GM12878 (cell line): Measurements from ENCODE around the gene HS6ST3. TPM values are rescaled to one million over a fixed set of nuclear protein-coding genes. Genes with fewer than 3 reads are reported as not detected.

Experiments used
- ATAC-seq: fragments of 200-7000 bp; cut with Tn5 transposase; 3 replicates; pipeline ENCODE4 v1.9.1; 2020; ENCODE audit warnings: mild to moderate bottlenecking, moderate library complexity
- BruUV-seq: library from RNA; stranded (reverse); fragments of 400-500 nt; replicated peaks from 2 replicates; lab custom pipeline; 2021; lab: Mats Ljungman, UMichigan
- CTCF ChIA-PET: fragments of 300-600 bp; sonication (Branson Sonifier 250); formaldehyde crosslinking; extraction: SDS; loops from one replicate; lab custom pipeline; 2021; ENCODE audit warnings: inconsistent platforms; lab: Yijun Ruan, JAX
- POLR2A ChIA-PET: fragments of 350-600 bp; formaldehyde crosslinking; extraction: SDS; loops from one replicate; lab custom pipeline; 2021; ENCODE audit warnings: inconsistent platforms; lab: Charles Lee
- RAD21 ChIA-PET: fragments of 300-600 bp; sonication (Branson Sonifier 250); formaldehyde crosslinking; loops from one replicate; lab custom pipeline; 2023; ENCODE audit warnings: antibody characterized with exemption; ENCODE audit not compliant: unreplicated experiment; lab: Charles Lee
- SMC1A ChIA-PET: fragments of 300-600 bp; sonication (Branson Sonifier 250); formaldehyde crosslinking; loops from one replicate; lab custom pipeline; 2023; ENCODE audit not compliant: unreplicated experiment, uncharacterized antibody; lab: Charles Lee
- DNase-seq: peaks from one replicate; pipeline ENCODE4 v3.0.0-alpha.2; 2011; ENCODE audit warnings: low read depth, low spot score
- FAIRE-seq: peaks from 3 replicates; lab custom pipeline; 2011; peaks lifted over from hg19 to GRCh38; lab: Jason Lieb, UNC
- H2AFZ ChIP-seq: 2 replicates; pipeline ENCODE4 v1.6.0; 2011; ENCODE audit warnings: low read depth, low read length, control low read depth; ENCODE audit not compliant: control insufficient read depth
- H3K27ac ChIP-seq: 2 replicates; pipeline ENCODE4 v1.5.1; 2011; ENCODE audit warnings: control low read depth; ENCODE audit not compliant: control insufficient read depth, insufficient read depth
- H3K27me3 ChIP-seq, 2 experiments: replicated peaks in 1 of 2; 2 replicates each; pipeline versions ENCODE4 v1.6.0 to v1.6.1; 2011; ENCODE audit warnings: low read length in 1 of 2; ENCODE audit not compliant: control insufficient read depth in 2 of 2, insufficient read depth in 2 of 2
- H3K36me3 ChIP-seq, 2 experiments: 2 replicates each; pipeline ENCODE4 v1.5.1; 2011; ENCODE audit warnings: low read length in 1 of 2; ENCODE audit not compliant: control insufficient read depth in 2 of 2, insufficient read depth in 2 of 2
- H3K4me1 ChIP-seq: 2 replicates; pipeline ENCODE4 v1.6.1; 2011; ENCODE audit warnings: mild to moderate bottlenecking, low read length, moderate library complexity, mixed read lengths; ENCODE audit not compliant: control insufficient read depth, insufficient read depth
- H3K4me2 ChIP-seq: 2 replicates; pipeline ENCODE4 v1.6.0; 2011; ENCODE audit warnings: control low read depth; ENCODE audit not compliant: control insufficient read depth, insufficient read depth
- H3K4me3 ChIP-seq: fragments of 200-600 bp; sonication (generic); 2 replicates; pipeline ENCODE4 v1.5.1; 2016
- H3K79me2 ChIP-seq: 2 replicates; pipeline ENCODE4 v1.6.0; 2011; ENCODE audit warnings: low read length; ENCODE audit not compliant: control insufficient read depth, insufficient read depth
- H3K9ac ChIP-seq: 2 replicates; pipeline ENCODE4 v1.8.0; 2011; ENCODE audit warnings: low read length, control low read depth, mixed read lengths; ENCODE audit not compliant: control insufficient read depth, insufficient read depth
- H3K9me3 ChIP-seq: replicated peaks from 3 replicates; pipeline ENCODE4 v1.5.1; 2011; ENCODE audit warnings: mild to moderate bottlenecking, low read length; ENCODE audit not compliant: control insufficient read depth, insufficient read depth
- H4K20me1 ChIP-seq: 2 replicates; pipeline ENCODE4 v1.6.0; 2011; ENCODE audit not compliant: control insufficient read depth, insufficient read depth
- ATF3 ChIP-seq: IDR thresholded peaks from 2 replicates; pipeline ENCODE4 v1.6.1; 2011; ENCODE audit warnings: low read depth, mild to moderate bottlenecking, low read length, moderate library complexity, borderline replicate concordance; ENCODE audit errors: extremely low read depth
- ATF7 ChIP-seq: fragments of 450-650 bp; IDR thresholded peaks from 2 replicates; pipeline ENCODE4 v1.6.1; 2016; ENCODE audit warnings: low read depth, mild to moderate bottlenecking
- BHLHE40 ChIP-seq, 2 experiments: fragments of 450-650 bp in 1 of 2; IDR thresholded peaks; 2 replicates each; pipeline ENCODE4 v1.6.1; 2011 to 2017; ENCODE audit warnings: low read depth in 2 of 2, borderline replicate concordance in 1 of 2, improper control_type of control experiment in 1 of 2, low read length in 1 of 2, mild to moderate bottlenecking in 1 of 2
- HCFC1 ChIP-seq: fragments of 150-350 bp; IDR thresholded peaks from 2 replicates; pipeline ENCODE4 v1.6.1; 2014; ENCODE audit warnings: low read length
- HDAC2 ChIP-seq: fragments of 200-600 bp; sonication (generic); IDR thresholded peaks from 2 replicates; pipeline ENCODE4 v1.6.1; 2017
- KLF5 ChIP-seq: fragments of 450-650 bp; IDR thresholded peaks from 2 replicates; pipeline ENCODE4 v1.6.1; 2014; ENCODE audit warnings: mild to moderate bottlenecking; ENCODE audit not compliant: partially characterized antibody
- MYB ChIP-seq: fragments of 150-350 bp; IDR thresholded peaks from 2 replicates; pipeline ENCODE4 v1.6.1; 2014; ENCODE audit warnings: mild to moderate bottlenecking, low read depth, low read length, borderline replicate concordance
- MYC ChIP-seq: IDR thresholded peaks from 2 replicates; pipeline ENCODE4 v1.6.1; 2011; ENCODE audit warnings: mild to moderate bottlenecking, low read length, moderate library complexity, inconsistent platforms; ENCODE audit not compliant: insufficient read depth, insufficient replicate concordance, insufficient read length, severe bottlenecking
- NBN ChIP-seq: fragments of 450-650 bp; IDR thresholded peaks from 2 replicates; pipeline ENCODE4 v1.6.1; 2016
- NFYA ChIP-seq: IDR thresholded peaks from 2 replicates; pipeline ENCODE4 v1.6.1; 2011; ENCODE audit warnings: low read depth, mild to moderate bottlenecking, low read length, improper control_type of control experiment, borderline replicate concordance
- NR2C2 ChIP-seq: IDR thresholded peaks from 2 replicates; pipeline ENCODE4 v1.6.1; 2011; ENCODE audit warnings: borderline replicate concordance, low read depth; ENCODE audit not compliant: control insufficient read depth, insufficient read length
- PML ChIP-seq: IDR thresholded peaks from 2 replicates; pipeline ENCODE4 v1.6.1; 2012; ENCODE audit warnings: low read length, inconsistent platforms
- POLR2AphosphoS2 ChIP-seq: IDR thresholded peaks from 2 replicates; pipeline ENCODE4 v1.6.1; 2011; ENCODE audit warnings: low read depth, mild to moderate bottlenecking, low read length, improper control_type of control experiment, moderate library complexity
- SUPT20H ChIP-seq: IDR thresholded peaks from 2 replicates; pipeline ENCODE4 v1.6.1; 2011; ENCODE audit warnings: low read depth, mild to moderate bottlenecking, low read length, moderate library complexity, borderline replicate concordance; ENCODE audit not compliant: control insufficient read depth
- ZNF274 ChIP-seq: IDR thresholded peaks from one replicate; pipeline ENCODE4 v1.8.0; 2011; ENCODE audit not compliant: insufficient read length, insufficient read depth
- ZNF592 ChIP-seq: fragments of 450-650 bp; IDR thresholded peaks from 2 replicates; pipeline ENCODE4 v1.6.1; 2017; ENCODE audit warnings: mild to moderate bottlenecking, moderate library complexity
- WGBS: methylation state at CpG from one replicate; pipeline ENCODE4 v1.1.6; 2016; ENCODE audit warnings: low lambda C conversion rate; ENCODE audit not compliant: insufficient replicate concordance, insufficient coverage; ENCODE audit errors: missing lambda C conversion rate; 5-methylcytosine and 5-hydroxymethylcytosine counted together
- in situ Hi-C: fragments of 300-500 bp; cut with MboI; formaldehyde crosslinking; loops from 9 replicates; pipeline ENCODE4 v1.14.3; 2018; ENCODE audit warnings: mixed read lengths
- intact Hi-C: fragments of 100-400 bp; cut with micrococcal nuclease; formaldehyde crosslinking; loops from one replicate; pipeline ENCODE4 v1.14.2; 2022; ENCODE audit not compliant: unreplicated experiment
- polyA plus RNA-seq, 11 experiments: library from polyadenylated mRNA; depleted of rRNA in 4 of 11; unstranded in 6 of 11; stranded (reverse) in 5 of 11; fragments of >200 nt; fragmentation: Nextera tagmentation in 4 of 11; fragmentation: Illumina TruSeq in 1 of 11; extraction: Ambion mirVana in 4 of 11; extraction: Trizol in 1 of 11; gene quantifications; 1 replicate in 1 of 11; 2 replicates in 10 of 11; pipeline versions ENCODE4 v1.2.1 to v1.2.3, GENCODE V29; 2011 to 2016; ENCODE audit warnings: inconsistent platforms in 2 of 11, missing spikeins in 2 of 11, low read depth in 1 of 11
- total RNA-seq, 4 experiments: library from RNA; depleted of rRNA in 3 of 4; stranded (reverse); fragments of >200 nt in 3 of 4; fragmentation: Illumina TruSeq in 1 of 4; extraction: Trizol in 1 of 4; gene quantifications; 2 replicates each; pipeline versions ENCODE4 v1.2.1 to v1.2.3, GENCODE V29; 2013 to 2021
- TF ChIP-seq, protein P1 (sequence below): fragments of 150-350 bp; IDR thresholded peaks from 2 replicates; pipeline ENCODE4 v1.6.1; 2014; ENCODE audit warnings: mild to moderate bottlenecking, low read depth, low read length

Gene HS6ST3
- total and polyA plus RNA-seq, 10 of the 15 experiments (the other 5 are each of a cell fraction or from before 2014, with no cell fraction given), result under 0.01 to 2.9 TPM; not detected in 8

DNA sequence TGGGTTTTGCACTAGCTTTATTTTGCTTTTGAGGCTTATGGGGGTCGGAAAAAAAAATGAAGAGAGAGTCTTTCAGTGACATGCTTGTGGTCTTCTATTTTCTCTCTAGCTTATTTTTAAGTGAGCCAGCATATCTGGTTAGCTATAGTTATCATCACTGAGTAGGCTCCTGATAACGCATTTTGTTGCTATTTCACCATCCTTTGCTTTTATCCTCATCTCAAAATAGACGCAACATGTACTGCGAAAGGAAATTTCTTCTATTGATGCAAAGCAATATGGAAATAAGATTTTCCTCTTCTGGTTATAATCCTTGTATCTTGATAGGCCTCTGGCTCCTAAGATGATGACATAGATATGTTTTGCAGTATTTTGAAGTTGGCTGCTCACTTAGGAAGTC is 630.5 kb downstream of the HS6ST3 start:
- no peaks in the 10 kb centered on the region for H3K27me3 ChIP-seq
- no peaks in the 10 kb centered on the region for H3K79me2 ChIP-seq
- no peak for DNase-seq
- intact Hi-C loops (no loop called here), in situ Hi-C loops (no loop called here)
- POLR2A ChIA-PET, result no interaction called here
- no peaks in the 10 kb centered on the region for H3K9me3 ChIP-seq
- no peaks in the 10 kb centered on the region for H3K36me3 ChIP-seq
- 49% methylated on average over 4 of the region's 4 CpGs for WGBS
- H3K9ac ChIP-seq, result no peak overlapping the region
- no peak for FAIRE-seq
- H3K27ac ChIP-seq, result no peak overlapping the region
- H3K4me2 ChIP-seq, result no peak overlapping the region
- no TSS peak for BruUV-seq
- H3K4me1 ChIP-seq, result no peaks in the 10 kb centered on the region
- ATAC-seq, result no peak
- SMC1A ChIA-PET, result no interaction called here
- CTCF ChIA-PET, result interaction anchor here (1.1 kb wide), 1 partner anchor 97 kb away, joined by 3 read pairs; no protein-coding TSS in a partner anchor
- RAD21 ChIA-PET, result no interaction called here
- no peaks in the 10 kb centered on the region for H4K20me1 ChIP-seq
- H3K4me3 ChIP-seq, result no peak overlapping the region
- no peak overlapping the region for H2AFZ ChIP-seq
- TF ChIP-seq PML (no peak), ATF3 (no peak), MYB (no peak), BHLHE40 (IDR thresholded peaks at IDR 0.05; ENCODE audit: borderline replicate concordance in 1 of 2, low read depth in 2 of 2, low read length in 1 of 2) (no peak), ZNF592 (no peak), MYC (no peak), POLR2AphosphoS2 (no peak), ZNF274 (no peak), HDAC2 (no peak), HCFC1 (no peak), SUPT20H (no peak), NFYA (no peak), NR2C2 (no peak), NBN (no peak), ATF7 (no peak), KLF5 (no peak)
- TF ChIP-seq, protein P1, sequence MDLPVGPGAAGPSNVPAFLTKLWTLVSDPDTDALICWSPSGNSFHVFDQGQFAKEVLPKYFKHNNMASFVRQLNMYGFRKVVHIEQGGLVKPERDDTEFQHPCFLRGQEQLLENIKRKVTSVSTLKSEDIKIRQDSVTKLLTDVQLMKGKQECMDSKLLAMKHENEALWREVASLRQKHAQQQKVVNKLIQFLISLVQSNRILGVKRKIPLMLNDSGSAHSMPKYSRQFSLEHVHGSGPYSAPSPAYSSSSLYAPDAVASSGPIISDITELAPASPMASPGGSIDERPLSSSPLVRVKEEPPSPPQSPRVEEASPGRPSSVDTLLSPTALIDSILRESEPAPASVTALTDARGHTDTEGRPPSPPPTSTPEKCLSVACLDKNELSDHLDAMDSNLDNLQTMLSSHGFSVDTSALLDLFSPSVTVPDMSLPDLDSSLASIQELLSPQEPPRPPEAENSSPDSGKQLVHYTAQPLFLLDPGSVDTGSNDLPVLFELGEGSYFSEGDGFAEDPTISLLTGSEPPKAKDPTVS, result no peak
